ENCODE measurements around the gene TTC21A. TPM values are rescaled to one million over a fixed set of nuclear protein-coding genes. Genes with fewer than 3 reads are reported as not detected.
A peak's percentile ranks its signal among the peaks of the same experiment; 100 is the strongest.

Gene TTC21A
- total RNA-seq, 6 donors from 2014 or later = 7.4 to 52.4 (median 14.3) TPM

GRCh38 chr3:39106851-39107387, 561 bp upstream of the TTC21A start:
- 0 to 1% methylated on average over 8 to 35 of the region's 55 CpGs for WGBS, 2 donors
- Histone ChIP-seq H3K9me3 (no peaks in the 10 kb centered on the region), H3K36me3 (peaks cover 0 to 14% (median 5%) of the 10 kb centered on the region in 4 donors), H3K4me3 (peak overlapping the region; percentile 64 to 98 (median 78)), H3K27ac (peak overlapping the region; percentile 93 to 97 (median 95)), H3K4me1 (peaks cover 38 to 55% (median 45%) of the 10 kb centered on the region in 4 donors), H3K27me3 (no peaks in the 10 kb centered on the region)
- TF ChIP-seq POLR2AphosphoS5 (IDR thresholded peaks at IDR 0.05) (no peak), POLR2A (IDR thresholded peaks at IDR 0.05) (no peak), CTCF (IDR thresholded peaks at IDR 0.05) (peak in 1 of 6 experiments; percentile 6), EP300 (IDR thresholded peaks at IDR 0.05) (no peak)
- DNase-seq (peak; percentile 64 to 94), ATAC-seq (ENCODE audit: low FRiP score in 2 of 2) (peak; percentile 39 to 75)

- peaks cover 38 to 46% (median 39%) of the 10 kb centered on the region in 4 donors for H3K4me1 ChIP-seq
- peaks cover 0 to 11% (median 3%) of the 10 kb centered on the region in 4 donors for H3K36me3 ChIP-seq
- no peak for TF ChIP-seq CTCF (IDR thresholded peaks at IDR 0.05)
- no peak for TF ChIP-seq EP300 (IDR thresholded peaks at IDR 0.05)
- no peak for TF ChIP-seq POLR2A (IDR thresholded peaks at IDR 0.05)
- TF ChIP-seq POLR2AphosphoS5 (IDR thresholded peaks at IDR 0.05) = no peak
- ATAC-seq (ENCODE audit: low FRiP score in 2 of 2) = peak in 1 of 2 donors; percentile 6
- H3K27ac ChIP-seq = peak overlapping the region; percentile 93 to 97 (median 95)
- no peaks in the 10 kb centered on the region for H3K27me3 ChIP-seq
- 36 to 38% methylated on average over 2 of the region's 2 CpGs for WGBS, 2 donors
- DNase-seq = no peak
- H3K9me3 ChIP-seq = no peaks in the 10 kb centered on the region
- peak overlapping the region in 3 of 4 donors; percentile 64 to 98 (median 82) for H3K4me3 ChIP-seq
These were observed 775 bp downstream of the TTC21A start for GRCh38 chr3:39108200-39108710.

GRCh38 chr3:39109086-39109485, 1.6 kb downstream of the TTC21A start:
- H3K27me3 ChIP-seq = no peaks in the 10 kb centered on the region
- peaks cover 0 to 11% (median 3%) of the 10 kb centered on the region in 4 donors for H3K36me3 ChIP-seq
- ATAC-seq (ENCODE audit: low FRiP score in 2 of 2) = no peak
- H3K4me1 ChIP-seq = peaks cover 31 to 39% (median 33%) of the 10 kb centered on the region in 4 donors
- no peaks in the 10 kb centered on the region for H3K9me3 ChIP-seq
- no peak overlapping the region for H3K27ac ChIP-seq
- no peak overlapping the region for H3K4me3 ChIP-seq
- TF ChIP-seq CTCF (IDR thresholded peaks at IDR 0.05) = no peak
- TF ChIP-seq EP300 (IDR thresholded peaks at IDR 0.05) = no peak
- no peak for TF ChIP-seq POLR2AphosphoS5 (IDR thresholded peaks at IDR 0.05)
- TF ChIP-seq POLR2A (IDR thresholded peaks at IDR 0.05) = no peak
- WGBS, 2 donors = 89 to 95% methylated on average over 5 of the region's 5 CpGs
- no peak for DNase-seq

- TF ChIP-seq POLR2A (IDR thresholded peaks at IDR 0.05) (no peak), EP300 (IDR thresholded peaks at IDR 0.05) (no peak), POLR2AphosphoS5 (IDR thresholded peaks at IDR 0.05) (no peak), CTCF (IDR thresholded peaks at IDR 0.05) (no peak)
- H3K36me3 ChIP-seq = peaks cover 0 to 11% (median 3%) of the 10 kb centered on the region in 4 donors
These were observed 2.7 kb downstream of the TTC21A start for GRCh38 chr3:39110041-39110639.

More at GRCh38 chr3:39110041-39110639, 2.7 kb downstream of the TTC21A start:
- Histone ChIP-seq H3K27me3 (no peaks in the 10 kb centered on the region), H3K4me1 (peaks cover 21 to 28% (median 24%) of the 10 kb centered on the region in 4 donors), H3K9me3 (no peaks in the 10 kb centered on the region), H3K4me3 (no peak overlapping the region), H3K27ac (no peak overlapping the region)
- DNase-seq (no peak), ATAC-seq (ENCODE audit: low FRiP score in 2 of 2) (no peak)
- 82% methylated on average over 2 of the region's 2 CpGs; no CpG with 5 or more reads in 1 of the 2 donors for WGBS, 2 donors
